ENCODE data around the gene TEX30.

- no peak for TF ChIP-seq CTCF (IDR thresholded peaks at IDR 0.05)
- TF ChIP-seq POLR2A (IDR thresholded peaks at IDR 0.05) = no peak
These were observed 18.8 kb upstream of the TEX30 start for GRCh38 chr13:102792396-102792795.

Data from vagina (tissue), 2 donors.